GM19324 (cell line): ENCODE measurements around the gene ABL1.
A peak's percentile ranks its signal among the peaks of the same experiment; 100 is the strongest.

Experiments used
- ATAC-seq: cut with Tn5 transposase; IDR thresholded peaks from one replicate; pipeline ENCODE4 v1.9.1; 2021; ENCODE audit warnings: mild to moderate bottlenecking, moderate library complexity; ENCODE audit not compliant: unreplicated experiment, low FRiP score

Gene ABL1

DNA sequence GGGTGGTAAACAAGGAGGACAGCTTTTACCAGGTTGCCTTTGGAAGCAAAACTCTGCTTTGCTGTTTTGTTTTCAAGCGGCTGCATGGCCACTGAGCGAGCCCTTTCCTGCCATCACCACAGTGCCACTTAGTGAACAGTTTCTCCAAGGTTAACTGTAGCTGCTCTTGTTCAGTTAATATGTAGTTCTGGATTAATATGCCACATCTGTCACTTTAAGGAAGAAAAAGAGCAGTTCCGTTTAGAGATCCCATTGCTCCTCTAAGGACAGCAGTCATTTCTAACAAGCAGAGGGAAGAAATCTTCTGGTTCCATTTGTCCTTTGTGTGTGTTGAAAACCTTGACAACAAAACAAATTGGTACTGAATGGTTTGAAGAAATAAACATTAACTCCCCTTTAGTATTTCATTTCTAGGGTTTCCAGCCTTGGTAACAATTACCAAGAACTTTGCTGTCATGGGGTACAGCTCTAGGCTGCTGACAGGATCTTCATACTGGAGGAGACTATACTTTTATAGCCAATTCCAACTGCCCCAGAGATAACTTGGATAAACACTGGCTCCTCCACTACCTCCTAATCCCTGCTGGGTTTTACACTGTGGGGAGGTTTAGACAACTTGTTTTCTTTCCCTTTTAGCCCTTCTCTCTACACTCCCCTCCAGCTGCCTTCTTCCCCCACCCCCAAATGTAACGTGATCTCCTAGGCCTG, 10.3 kb upstream of the ABL1 start:
- no peak for ATAC-seq

DNA sequence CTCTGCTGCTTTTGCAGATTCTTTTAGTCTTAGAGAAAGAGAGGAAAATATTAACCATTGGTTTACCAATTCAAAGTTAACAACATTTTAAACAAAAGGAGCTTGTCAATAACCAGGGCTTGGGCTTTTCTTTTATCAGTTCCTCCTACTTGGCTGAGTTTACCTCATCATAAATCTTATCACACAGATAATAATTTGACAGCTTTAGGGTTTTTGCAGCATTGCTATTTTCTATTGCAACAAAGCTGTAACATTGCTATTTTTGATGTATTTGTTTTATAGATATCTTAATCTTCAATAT, 9.8 kb upstream of the ABL1 start:
- ATAC-seq: no peak

DNA sequence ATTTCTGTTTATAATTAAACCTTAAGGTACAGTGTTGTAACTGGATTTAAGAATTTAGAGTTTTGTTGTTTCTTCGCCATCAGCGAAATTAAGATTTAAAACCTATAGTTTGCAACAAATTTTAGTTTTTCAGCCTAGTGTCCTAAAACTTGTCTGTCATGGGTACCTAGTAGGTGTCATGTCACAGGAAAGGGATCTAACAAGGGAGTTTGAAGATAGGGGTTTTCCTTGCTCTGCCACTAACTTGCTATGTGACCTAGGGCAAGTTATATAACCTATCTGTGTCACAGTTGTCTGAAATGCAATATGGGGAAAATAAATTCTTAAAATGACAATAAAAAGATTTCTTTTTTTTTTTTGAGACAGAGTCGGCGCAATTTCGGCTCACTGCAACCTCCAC, 9.2 kb upstream of the ABL1 start:
- no peak for ATAC-seq

DNA sequence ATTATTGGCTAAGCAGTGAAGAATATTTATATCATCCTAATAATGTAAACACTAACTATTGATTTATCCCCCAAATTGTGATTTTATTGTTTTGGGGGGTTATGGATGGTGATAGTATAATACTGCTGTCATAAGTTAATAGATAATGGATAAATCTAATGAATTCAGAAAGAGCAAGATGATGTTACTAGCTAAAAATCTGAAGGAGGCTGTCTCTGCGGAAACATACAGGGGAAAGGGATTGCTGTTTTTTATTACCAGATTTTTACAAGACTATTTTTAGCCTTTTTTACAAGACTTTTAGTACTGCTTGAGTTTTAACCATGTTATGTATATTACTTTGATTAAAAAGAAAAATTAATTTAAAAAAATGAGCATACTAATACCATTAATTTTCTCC, 5.3 kb upstream of the ABL1 start:
- ATAC-seq: no peak

DNA sequence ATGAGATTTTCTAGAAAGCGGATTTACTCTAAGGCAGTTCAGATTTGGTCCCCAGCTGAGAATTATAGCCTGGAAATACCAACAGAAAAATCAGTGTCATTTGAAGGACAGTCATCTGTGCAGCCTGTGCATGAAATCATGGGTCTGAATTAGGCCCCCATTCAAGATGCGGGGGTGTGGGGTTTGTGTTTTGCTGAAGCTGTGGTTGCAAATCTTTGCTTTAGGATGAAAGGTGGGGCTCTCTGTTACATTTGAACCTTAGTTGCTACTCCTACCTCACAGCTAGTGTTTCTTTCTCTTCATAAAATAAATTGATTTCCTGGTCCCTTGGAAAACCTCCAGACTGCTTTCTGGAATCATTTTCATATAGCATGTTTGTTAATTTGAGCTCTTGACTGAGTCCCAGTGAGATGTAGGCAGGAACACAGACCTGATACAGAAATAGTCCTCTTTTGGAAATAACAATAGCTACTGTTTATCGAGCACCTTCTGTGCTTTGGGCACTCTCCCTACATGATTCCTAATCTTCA, 4.8 kb upstream of the ABL1 start:
- no peak for ATAC-seq

DNA sequence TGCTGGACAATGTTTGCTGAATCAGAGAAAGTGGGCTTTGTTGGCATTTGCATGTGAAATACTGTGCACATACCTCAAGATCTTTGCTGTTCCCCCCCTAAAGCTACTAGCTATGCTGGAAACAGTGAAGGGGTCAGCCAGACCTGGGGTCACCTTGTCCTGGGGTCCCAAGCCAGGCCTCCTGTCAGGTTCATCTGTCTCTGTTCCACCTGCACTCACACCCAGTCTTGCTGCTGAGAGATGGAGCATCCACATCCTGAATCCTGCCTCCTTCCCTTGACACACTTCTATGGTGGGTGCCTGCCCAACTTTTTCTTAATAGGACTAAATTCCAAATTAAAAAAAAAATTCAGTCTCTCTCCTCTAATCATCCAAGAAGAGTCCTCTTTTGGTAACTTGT, 4.0 kb upstream of the ABL1 start:
- ATAC-seq: no peak

DNA sequence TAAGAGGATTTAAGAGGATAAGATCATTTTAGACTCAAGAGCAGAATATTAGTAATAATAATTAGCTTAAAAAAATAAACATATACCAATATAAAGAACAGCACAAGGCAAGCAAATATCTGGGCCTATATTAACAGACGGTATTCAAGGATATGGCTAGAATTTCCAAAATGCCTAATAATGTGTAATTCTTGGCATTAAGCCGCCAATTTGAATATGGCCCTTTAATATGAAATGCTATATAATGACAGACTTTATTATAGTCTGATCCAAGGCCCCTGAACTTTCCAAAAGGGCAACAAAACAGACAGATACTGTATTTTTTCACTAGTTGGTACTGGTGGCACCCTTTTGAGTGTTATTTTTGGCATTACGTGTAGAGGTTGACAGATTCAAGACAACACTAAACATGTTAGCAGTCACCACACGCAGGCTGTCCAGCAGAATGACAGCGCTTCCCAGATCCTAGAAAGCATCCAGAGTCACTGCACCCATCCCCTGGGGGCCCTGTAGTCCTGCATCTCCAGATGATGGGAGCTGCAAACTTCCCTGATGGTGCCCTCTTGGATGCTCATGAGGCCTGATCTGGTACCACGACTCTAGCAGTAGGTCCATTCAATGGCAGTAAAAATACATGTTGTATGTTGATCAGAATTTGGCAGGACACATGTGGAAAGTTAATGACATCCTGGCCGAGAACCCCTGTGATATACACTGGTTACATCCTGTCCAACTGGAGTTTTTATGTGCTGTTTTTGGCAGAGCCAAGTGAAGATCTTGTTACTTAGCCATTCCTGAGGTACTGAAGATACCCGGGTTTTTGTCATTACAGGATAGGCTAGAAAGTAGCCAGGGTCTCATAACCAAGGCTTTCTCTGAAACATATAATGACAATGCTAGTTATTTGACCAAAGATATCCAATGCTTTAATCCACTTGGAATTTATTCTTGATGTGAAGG, 1.7 kb upstream of the ABL1 start:
- ATAC-seq: no peak

DNA sequence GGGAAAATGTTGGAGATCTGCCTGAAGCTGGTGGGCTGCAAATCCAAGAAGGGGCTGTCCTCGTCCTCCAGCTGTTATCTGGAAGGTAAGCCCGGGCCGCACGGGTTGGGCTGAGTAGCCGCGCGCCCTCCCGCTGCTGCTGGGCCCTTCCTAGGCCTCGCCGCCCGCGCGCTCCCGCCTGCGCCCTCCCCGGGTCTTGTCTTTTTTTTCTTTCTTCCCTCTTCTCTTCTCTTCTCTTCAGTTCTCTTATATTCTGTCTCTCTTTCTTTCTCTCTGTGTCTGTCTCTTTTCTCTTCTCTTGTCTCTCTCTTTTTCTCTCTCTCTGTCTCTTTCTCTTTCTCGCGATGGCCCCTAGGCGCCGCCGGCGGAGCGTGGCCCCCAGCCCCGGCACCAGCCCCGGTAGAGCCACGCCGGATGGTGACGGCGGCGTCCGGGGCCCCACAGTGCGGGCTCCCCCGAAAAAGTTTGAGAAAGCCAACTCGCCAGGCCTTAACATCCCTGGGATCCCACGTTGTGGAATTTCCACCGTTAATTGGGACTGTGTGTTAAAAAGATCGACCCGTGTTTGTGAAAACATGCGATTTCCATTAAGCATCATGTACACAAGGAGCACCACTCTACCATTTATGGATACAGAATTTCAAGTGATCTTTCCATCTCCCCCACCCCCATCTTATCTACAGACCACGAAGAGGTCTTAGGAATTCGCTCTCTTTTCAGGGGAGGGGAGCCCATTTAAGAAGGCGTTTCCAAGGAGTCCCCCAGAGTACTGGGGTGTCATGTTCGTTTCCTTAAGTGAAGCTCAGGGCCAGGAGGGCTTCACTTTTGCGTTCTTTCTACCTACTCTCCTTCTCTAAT, 616 bp downstream of the ABL1 start:
- ATAC-seq: peak; percentile 32

DNA sequence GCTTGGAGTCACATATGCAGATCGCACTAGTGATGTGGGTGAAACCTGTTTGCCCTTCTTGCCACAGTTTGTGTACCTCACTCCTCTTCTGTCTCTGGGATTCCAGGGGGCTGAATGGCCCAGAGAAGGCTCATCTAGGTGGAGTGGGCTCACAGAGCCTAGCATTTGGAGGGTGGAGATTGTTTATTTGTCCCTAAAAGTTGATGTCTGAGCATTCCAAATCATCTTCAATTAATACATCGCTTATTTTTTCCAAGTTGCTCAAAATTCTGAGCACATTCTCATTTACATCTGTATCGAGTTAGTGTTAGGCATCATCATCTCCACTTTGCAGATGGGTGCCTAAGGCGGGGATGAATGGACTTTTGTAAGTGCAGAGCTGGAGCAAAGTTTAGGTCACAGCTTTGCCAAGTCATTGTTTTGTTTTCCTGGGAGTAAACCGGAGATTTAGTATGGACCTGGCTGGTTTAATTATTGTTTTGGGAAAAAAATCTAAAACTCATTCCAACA, 2.0 kb downstream of the ABL1 start:
- ATAC-seq: no peak

DNA sequence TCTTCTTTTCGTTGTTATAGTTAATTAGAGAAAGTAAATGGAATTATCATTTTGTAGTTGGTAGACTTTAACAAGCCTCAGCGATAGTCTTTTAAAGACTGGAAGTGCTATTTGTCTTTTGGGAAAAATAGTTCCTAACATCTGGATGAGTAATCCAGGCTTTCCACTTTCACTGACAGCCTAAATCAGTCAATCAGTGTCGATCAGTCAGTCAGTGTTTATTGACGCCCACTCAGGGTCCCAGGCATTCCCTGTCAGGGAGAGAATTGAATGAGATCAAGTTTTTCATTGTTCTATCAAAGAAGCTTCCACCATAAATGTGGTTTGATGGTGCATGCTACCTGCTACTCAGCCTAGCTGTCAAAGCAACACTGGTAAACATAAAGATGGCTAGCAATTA, 2.6 kb downstream of the ABL1 start:
- no peak for ATAC-seq

DNA sequence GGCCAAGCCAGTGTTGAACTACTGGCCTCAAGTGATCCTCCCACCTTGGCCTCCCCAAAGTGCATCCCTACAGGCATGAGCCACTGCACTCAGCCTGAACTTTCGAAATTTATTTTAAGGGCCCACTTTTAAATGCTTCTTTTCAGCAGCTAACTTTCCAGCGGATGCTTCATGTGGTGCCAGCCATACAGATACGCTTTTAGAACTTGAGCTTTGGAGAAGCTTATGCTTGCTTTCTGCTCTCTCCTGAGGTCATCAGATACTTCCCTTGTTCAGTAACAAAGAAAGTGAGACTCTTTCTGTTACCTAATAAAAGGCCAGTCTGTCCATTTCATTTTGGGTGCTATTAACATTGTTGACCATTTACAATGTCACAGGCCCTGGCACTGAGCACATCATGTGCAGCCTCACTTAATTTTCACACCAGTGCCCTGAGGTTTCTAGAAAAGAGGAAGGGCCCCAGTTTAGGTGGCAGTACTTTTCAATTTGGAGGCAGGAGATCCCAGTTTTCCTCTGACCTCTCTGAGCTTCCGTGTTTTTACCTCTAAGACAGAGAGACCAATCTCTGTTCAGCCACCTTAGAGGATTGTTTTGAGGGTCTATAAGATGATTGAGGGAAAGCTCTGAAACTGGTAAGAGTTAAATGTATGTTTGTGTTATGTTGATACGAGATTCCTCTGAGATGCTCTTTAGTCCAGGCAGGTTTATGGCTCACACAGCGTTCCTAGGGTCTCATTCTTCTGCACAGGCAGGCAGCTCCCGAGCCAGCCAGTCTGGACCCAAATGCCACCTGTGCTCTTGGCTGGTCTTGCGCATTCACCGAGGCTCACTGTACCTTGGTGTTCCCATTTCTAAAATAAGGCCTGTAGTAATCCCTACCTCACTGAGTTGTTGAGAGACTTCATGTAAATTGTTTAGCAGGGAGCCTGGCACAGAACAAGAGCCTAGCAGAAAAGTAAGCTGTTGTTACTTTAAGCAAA, 4.4 kb downstream of the ABL1 start:
- no peak for ATAC-seq

DNA sequence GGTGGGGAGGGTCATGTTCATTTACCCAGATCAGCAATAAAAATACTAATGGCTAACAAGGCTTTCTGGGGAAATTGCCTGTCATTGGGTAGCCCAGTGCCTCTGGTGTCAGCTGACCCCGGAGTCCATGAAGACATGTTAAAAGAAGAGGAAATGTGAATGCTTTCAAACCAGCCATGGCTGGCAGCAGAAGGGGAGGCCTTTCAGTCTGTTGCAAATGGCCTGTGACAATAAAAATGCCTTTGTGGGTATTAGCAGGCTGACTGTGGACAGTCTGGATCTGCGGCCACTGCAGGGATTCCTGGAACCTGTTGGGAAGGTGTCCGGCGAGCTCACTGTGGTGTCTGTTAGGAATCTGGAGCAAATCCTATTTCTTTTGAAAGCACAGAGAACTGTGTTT, 7.5 kb downstream of the ABL1 start:
- ATAC-seq: no peak

DNA sequence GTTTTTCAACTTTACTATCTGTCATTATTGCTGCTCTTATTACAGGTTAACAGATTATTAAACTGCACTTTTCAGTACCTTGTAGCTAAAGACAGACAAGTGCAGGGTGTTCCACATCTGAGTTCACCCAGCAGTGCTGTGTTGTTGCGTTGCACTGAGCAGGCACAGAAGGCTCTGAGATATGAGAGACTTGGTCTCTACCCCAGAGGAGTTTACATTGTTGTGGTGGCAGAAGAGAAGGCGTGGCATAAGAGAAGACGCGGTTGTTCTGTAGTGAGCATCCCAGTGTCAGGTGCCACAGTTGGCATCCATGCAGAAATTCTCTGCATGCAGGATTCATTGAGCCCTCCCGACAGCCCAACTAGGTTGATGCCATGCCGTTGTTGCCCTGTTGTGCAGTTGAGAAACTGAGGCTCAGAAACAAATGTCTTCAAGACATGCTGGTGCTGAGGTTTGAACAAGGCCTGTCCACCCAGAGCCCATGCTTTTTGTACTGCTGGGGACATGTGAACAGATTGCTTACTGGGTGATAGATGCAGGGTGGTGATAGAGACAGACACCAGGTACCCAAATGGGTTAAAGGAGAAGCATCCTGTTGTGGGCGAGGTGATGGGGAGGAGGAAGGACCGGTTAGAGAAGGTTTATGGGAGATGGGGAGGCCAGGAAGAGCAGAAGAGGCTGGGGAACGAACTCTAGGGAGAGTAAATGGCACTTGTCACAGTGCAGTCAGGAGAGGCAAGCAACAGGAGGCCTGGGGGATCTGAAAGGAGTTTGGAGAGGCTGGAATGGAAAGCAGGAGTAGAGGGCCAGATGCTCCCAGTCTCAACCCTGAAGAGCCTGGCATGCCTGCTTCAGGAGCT, 8.2 kb downstream of the ABL1 start:
- ATAC-seq: no peak

DNA sequence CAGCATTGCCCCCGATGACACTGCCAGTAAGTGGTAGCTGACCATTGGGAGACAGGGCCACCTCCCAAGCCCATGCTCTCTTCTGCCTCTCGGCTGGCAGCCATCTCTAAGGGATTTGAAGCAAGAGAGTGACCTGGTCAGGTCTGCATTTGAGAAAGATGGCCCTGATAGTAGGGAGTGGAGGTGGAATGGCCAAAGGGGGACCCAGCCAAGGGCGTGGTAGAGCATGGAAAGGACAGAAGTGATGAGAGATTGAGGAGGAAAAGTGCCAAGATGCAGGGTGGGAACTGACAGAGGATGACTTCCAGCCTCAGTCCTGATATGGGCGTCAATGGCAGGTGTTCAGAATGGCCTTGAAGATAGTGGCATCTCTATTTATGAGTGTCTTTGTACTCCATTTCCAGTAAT, 9.0 kb downstream of the ABL1 start:
- ATAC-seq: no peak

DNA sequence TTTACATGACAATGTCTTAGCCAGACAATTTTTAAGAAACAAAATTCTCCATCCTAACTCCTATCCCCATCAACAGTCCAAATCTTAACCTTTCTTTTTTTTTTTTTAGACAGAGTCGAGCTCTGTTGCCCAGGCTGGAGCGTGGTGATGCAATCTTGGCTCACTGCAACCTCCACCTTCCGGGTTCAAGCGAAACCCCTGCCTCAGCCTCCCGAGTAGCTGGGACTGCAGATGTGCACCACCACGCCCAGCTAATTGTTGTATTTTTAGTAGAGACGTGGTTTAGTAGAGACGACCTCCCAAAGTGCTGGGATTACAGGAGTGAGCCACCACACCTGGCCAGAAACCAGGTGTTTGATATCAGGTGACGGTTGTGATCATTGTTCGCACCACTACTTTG, 10.2 kb downstream of the ABL1 start:
- ATAC-seq: no peak

DNA sequence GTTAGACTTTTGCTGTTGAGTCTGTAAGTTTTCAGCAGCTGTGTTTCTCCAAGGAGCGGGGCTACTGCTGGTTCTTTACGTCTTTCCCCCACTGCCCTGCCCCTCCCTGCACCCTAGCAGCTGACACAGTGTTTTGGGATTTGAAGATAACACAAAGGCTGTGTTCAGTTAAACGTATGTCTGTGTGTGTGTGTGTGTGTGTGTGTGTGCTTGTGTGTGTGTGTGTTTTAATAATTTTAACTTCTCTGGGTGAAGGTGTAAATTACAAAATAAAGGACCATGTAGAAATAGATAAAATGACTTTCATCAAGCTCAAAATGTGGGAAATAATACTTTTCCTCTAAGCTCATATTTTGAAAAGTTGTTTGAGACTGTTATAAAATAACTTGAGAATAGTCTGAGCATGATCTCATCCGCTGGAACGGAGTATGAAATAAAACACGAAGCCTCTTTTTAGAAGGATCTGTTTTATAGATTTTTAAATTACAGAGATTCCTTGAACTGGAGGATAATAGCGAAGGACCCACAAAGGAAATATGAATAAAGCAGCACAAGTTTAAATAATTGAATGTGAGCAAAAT, 10.9 kb downstream of the ABL1 start:
- ATAC-seq: no peak

DNA sequence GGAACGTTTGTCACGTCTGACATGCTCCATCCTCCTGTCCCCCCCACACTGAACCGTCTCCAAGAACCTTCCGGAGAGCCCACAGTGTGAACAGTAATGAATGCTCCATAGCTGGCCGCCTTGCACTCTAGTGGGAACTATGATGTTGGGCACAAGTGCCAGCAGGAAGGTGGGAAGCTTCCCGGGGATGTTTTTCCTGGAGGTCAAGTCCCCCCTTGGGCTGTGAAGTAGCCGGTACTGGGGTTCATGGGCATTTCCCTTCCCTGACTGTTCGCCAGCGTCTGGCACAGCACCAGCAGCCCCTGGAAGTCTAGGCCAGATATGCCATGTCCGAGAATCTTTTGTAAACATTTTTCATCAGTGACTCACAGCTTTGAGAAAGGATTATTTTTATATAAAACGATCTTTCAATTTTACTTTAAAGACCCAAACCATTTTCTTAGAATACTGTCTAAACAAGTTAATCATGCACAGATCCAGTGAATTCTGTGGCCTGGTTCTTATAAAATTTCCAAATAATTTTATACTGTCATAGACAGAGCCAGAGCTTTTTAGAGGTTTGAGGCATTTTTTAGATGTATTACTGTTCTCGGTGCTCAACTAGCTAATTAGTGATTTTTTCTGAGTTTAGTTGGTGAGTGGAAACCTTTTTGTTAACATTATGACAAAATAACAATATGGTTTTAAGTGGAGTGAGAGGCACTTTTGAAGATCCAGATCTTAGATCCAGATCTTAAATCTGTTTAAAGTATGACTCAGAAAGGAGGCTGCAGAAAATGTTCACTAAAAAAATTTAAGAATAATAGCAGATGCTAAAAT, 11.6 kb downstream of the ABL1 start:
- no peak for ATAC-seq
